HepG2 (cell line): ENCODE results near the gene TCAIM. TPM values are rescaled to one million over a fixed set of nuclear protein-coding genes. Genes with fewer than 3 reads are reported as not detected.

Experiments
- ARID5B ChIP-seq: IDR thresholded peaks from 2 replicates; pipeline ENCODE4 v1.4.0; 2020; ENCODE audit warnings: mild to moderate bottlenecking, missing genetic modification reagents
- ATF1 ChIP-seq: IDR thresholded peaks from 2 replicates; pipeline ENCODE4 v1.6.1; 2016; ENCODE audit warnings: mild to moderate bottlenecking, control low read depth
- ETS1 ChIP-seq: sonication (generic); formaldehyde crosslinking; IDR thresholded peaks from 2 replicates; pipeline ENCODE4 v1.4.0; 2020; ENCODE audit warnings: missing genetic modification reagents
- FOXA3 ChIP-seq: IDR thresholded peaks from 2 replicates; pipeline ENCODE4 v1.6.1; 2016; ENCODE audit warnings: missing genetic modification reagents, missing compliant biosample characterization
- GPN1 ChIP-seq: sonication (generic); formaldehyde crosslinking; IDR thresholded peaks from 2 replicates; pipeline ENCODE4 v1.5.1; 2020; ENCODE audit warnings: missing genetic modification reagents, borderline replicate concordance
- HMG20A ChIP-seq: IDR thresholded peaks from 2 replicates; pipeline ENCODE4 v1.6.1; 2016; ENCODE audit warnings: borderline replicate concordance
- NFATC3 ChIP-seq: sonication (generic); formaldehyde crosslinking; IDR thresholded peaks from 2 replicates; pipeline ENCODE4 v1.5.1; 2020; ENCODE audit warnings: mild to moderate bottlenecking, missing genetic modification reagents
- POGZ ChIP-seq: sonication (generic); formaldehyde crosslinking; IDR thresholded peaks from 2 replicates; pipeline ENCODE4 v1.4.0; 2020; ENCODE audit warnings: mild to moderate bottlenecking, missing genetic modification reagents
- RCOR2 ChIP-seq: IDR thresholded peaks from 2 replicates; pipeline ENCODE4 v1.6.1; 2016; ENCODE audit warnings: missing biosample characterization, missing genetic modification reagents
- SNAPC4 ChIP-seq: sonication (generic); formaldehyde crosslinking; IDR thresholded peaks from 2 replicates; pipeline ENCODE4 v1.4.0; 2020; ENCODE audit warnings: mild to moderate bottlenecking, missing genetic modification reagents
- ZBED4 ChIP-seq: sonication (generic); formaldehyde crosslinking; IDR thresholded peaks from 2 replicates; pipeline ENCODE4 v1.4.0; 2020; ENCODE audit warnings: missing genetic modification reagents, borderline replicate concordance
- ZNF12 ChIP-seq: sonication (generic); formaldehyde crosslinking; IDR thresholded peaks from 2 replicates; pipeline ENCODE4 v1.5.0; 2020; ENCODE audit warnings: missing genetic modification reagents
- ZNF629 ChIP-seq: sonication (generic); formaldehyde crosslinking; conservative IDR thresholded peaks from 2 replicates; pipeline ENCODE4 v1.5.0; 2020; ENCODE audit warnings: missing genetic modification reagents
- polyA plus RNA-seq, 8 experiments: library from polyadenylated mRNA; depleted of rRNA in 3 of 8; stranded (reverse) in 7 of 8; unstranded in 1 of 8; fragments of >200 nt; fragmentation: Illumina TruSeq in 4 of 8; extraction: Trizol in 4 of 8; gene quantifications; 2 replicates each; pipeline versions ENCODE4 v1.2.1 to v1.2.3, GENCODE V29; 2011 to 2016; ENCODE audit warnings: low read depth in 4 of 8, missing spikeins in 1 of 8, mixed read lengths in 1 of 8; ENCODE audit not compliant: insufficient read depth in 1 of 8
- total RNA-seq, 5 experiments: library from RNA; depleted of rRNA; stranded (reverse); fragments of >200 nt; fragmentation: Illumina TruSeq; extraction: Trizol; gene quantifications; 2 replicates each; pipeline ENCODE4 v1.2.3, GENCODE V29; 2016; ENCODE audit warnings: low read depth in 1 of 5

TCAIM gene
- total and polyA plus RNA-seq, 2 of the 13 experiments (the other 11 are each of a cell fraction or from before 2014, with no cell fraction given), result 16.9 to 22.6 TPM

- TF ChIP-seq ZNF12, result no peak
- peak; percentile 35; the same call in 1 of the 2 replicates for TF ChIP-seq HMG20A (CRISPR knock-in tag)
- TF ChIP-seq NFATC3, result no peak
- TF ChIP-seq ATF1 (CRISPR knock-in tag), result 0 out of 2 replicates have a peak, but pooled peaks have one; percentile 18
- TF ChIP-seq RCOR2 (CRISPR knock-in tag), result peak; percentile 57; the same call in 1 of the 2 replicates
- peak; percentile 48; the same call in 1 of the 2 replicates for TF ChIP-seq ARID5B
- peak; percentile 59 for TF ChIP-seq POGZ
- TF ChIP-seq ZNF629 (CRISPR knock-in tag), result peak; percentile 35; the same call in 1 of the 2 replicates
- TF ChIP-seq FOXA3, result 0 out of 2 replicates have a peak, but pooled peaks have one; percentile 23
- no peak for TF ChIP-seq SNAPC4 (CRISPR knock-in tag)
- TF ChIP-seq ZBED4 (CRISPR knock-in tag), result no peak
- TF ChIP-seq GPN1 (CRISPR knock-in tag), result no peak
- TF ChIP-seq ETS1 (CRISPR knock-in tag), result no peak
Measured at GRCh38 chr3:44363591-44363990, 25.0 kb downstream of the TCAIM start (continued).
